BJ (cell line): Measurements from ENCODE around the gene CCL11. TPM values are rescaled to one million over a fixed set of nuclear protein-coding genes. Genes with fewer than 3 reads are reported as not detected.

Experiments used
- CTCF ChIA-PET: fragments of 350-600 bp; formaldehyde crosslinking; extraction: SDS; loops from one replicate; lab custom pipeline; 2021; ENCODE audit warnings: antibody characterized with exemption, inconsistent platforms; lab: Yijun Ruan, JAX
- POLR2A ChIA-PET: fragments of 300-600 bp; sonication (Branson Sonifier 250); formaldehyde crosslinking; extraction: SDS; loops from one replicate; lab custom pipeline; 2021; ENCODE audit warnings: antibody characterized with exemption; lab: Charles Lee
- DNase-seq: peaks from one replicate; pipeline ENCODE4 v3.0.0-alpha.2; 2011; ENCODE audit warnings: low read depth
- H3K27me3 ChIP-seq: 2 replicates; pipeline ENCODE4 v1.6.0; 2011; ENCODE audit warnings: low read length; ENCODE audit not compliant: control insufficient read depth, insufficient read depth
- H3K36me3 ChIP-seq: 2 replicates; pipeline ENCODE4 v1.5.1; 2011; ENCODE audit warnings: low read length; ENCODE audit not compliant: control insufficient read depth, insufficient read depth
- H3K4me3 ChIP-seq: 2 replicates; pipeline ENCODE4 v1.5.1; 2011; ENCODE audit warnings: low read depth, mild to moderate bottlenecking, control low read depth, low read length
- CTCF ChIP-seq: IDR thresholded peaks from 2 replicates; pipeline ENCODE4 v1.5.1; 2011; ENCODE audit warnings: low read depth, mild to moderate bottlenecking, control low read depth, inconsistent platforms, low read length, moderate library complexity; ENCODE audit not compliant: insufficient read depth
- polyA minus RNA-seq: library from RNA; depleted of rRNA, polyadenylated mRNA; stranded (reverse); fragments of >200 nt; gene quantifications from 2 replicates; pipeline ENCODE4 v1.2.3, GENCODE V29; 2011; rRNA and poly(A)+ RNA removed
- polyA plus RNA-seq: library from polyadenylated mRNA; depleted of rRNA; stranded (reverse); fragments of >200 nt; gene quantifications from 2 replicates; pipeline ENCODE4 v1.2.3, GENCODE V29; 2011; rRNA removed

The CCL11 gene
- polyA plus RNA-seq, result 0.55 and 0.70 TPM in 2 replicates
- polyA minus RNA-seq, result 0.76 TPM in 1 of 2 replicates, not detected in the other

DNA sequence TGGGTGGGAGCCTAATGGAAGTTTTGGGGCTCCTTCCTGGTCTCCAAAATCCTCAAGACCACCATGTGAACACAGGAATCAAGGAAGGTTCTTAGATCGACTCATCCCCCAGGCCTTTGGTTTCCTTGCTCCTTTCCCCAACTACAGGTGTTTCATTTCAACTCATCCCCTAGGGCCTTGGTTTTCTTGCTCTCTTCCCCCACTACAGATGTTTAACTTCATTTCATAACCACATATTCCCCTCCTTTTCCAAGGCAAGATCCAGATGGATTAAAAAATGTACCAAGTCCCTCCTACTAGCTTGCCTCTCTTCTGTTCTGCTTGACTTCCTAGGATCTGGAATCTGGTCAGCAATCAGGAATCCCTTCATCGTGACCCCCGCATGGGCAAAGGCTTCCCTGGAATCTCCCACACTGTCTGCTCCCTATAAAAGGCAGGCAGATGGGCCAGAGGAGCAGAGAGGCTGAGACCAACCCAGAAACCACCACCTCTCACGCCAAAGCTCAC is at the start of gene CCL11:
CCL11 (plus strand) TSS at position 457 of the 507 bp plus-strand sequence. CDS start 67 bp downstream, outside the sequence.
- POLR2A ChIA-PET, result interaction anchor here (0.6 kb wide), 1 partner anchor 15 kb away, joined by 3 read pairs; no protein-coding TSS in a partner anchor
- Histone ChIP-seq H3K4me3 (no peak within 1 kb of the TSS), H3K36me3 (no peaks in the 10 kb centered on the region), H3K27me3 (peaks cover 10% of the 10 kb centered on the region)
- DNase-seq, result no peak
- CTCF ChIA-PET, result interaction anchor here (0.6 to 1.9 kb wide), 4 partner anchors 9 to 85 kb away, joined by 3 to 7 read pairs (median 4); partner anchors contain the start of gene CCL7
- TF ChIP-seq CTCF, result no peak

DNA sequence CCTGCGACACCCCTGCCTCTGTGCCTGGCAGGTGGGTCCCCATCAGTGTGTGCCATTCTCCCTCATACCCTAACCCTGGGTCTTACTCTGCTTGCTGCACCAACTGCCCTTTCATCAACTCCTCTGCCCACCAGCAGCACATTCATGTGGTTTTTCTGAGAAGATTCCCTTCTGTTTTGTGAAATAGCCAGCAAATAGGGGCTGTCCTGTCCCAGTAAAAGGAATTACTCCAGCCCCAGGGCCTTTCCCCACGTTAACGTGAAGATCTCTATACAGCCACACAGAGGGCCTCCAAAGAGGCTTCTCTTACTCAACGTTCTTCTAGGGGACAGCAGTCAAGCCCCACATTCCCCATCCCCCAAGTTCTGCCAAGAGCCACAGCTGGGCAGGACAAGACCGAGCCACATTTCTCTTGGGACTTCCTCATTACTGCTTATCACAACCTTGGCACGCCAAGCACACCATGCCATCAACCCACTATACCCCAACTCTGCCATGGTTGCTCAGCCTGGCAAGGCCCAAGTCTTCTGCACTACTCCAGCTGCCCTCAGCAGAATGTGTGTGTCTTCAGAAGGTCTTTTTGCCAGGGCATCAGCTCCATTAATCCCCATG is 49.2 kb upstream of the CCL11 start:
- DNase-seq, result no peak
- TF ChIP-seq CTCF, result no peak
- POLR2A ChIA-PET, result no interaction called here
- CTCF ChIA-PET, result interaction anchor here (0.6 to 4.5 kb wide), 4 partner anchors 13 to 125 kb away, joined by 3 to 25 read pairs (median 11); no protein-coding TSS in a partner anchor
- Histone ChIP-seq H3K27me3 (no peaks in the 10 kb centered on the region), H3K4me3 (no peak overlapping the region), H3K36me3 (no peaks in the 10 kb centered on the region)

DNA sequence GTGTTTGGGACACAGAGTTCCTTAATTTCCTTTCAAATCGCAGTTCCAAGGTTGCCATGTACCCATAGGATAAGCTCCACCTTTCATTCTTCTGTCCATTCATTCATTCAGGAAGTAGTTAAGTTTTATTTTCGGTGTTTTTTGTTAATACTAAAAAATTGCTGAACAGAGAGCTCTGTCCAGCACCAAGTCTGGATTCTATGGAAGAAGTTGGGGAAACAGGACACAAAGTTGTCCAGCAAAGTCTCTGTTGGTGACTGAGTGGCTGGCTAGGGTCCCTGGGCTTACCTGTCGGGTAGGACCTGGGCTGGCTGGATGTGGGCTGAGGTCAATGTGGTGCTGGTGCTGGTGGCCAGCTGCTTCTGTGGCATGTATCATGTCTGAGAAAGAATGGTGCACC is 48.1 kb upstream of the CCL11 start:
- Histone ChIP-seq H3K4me3 (no peak overlapping the region), H3K36me3 (no peaks in the 10 kb centered on the region), H3K27me3 (no peaks in the 10 kb centered on the region)
- POLR2A ChIA-PET, result no interaction called here
- TF ChIP-seq CTCF, result no peak
- CTCF ChIA-PET, result interaction anchor here (3.6 to 4.5 kb wide), 2 partner anchors 37 to 124 kb away, joined by 16 to 25 read pairs; no protein-coding TSS in a partner anchor
- DNase-seq, result no peak

GRCh38 chr17:34241062-34241461 is 44.5 kb upstream of the CCL11 start:
- no peak for DNase-seq
- POLR2A ChIA-PET, result no interaction called here
- no peak overlapping the region for H3K4me3 ChIP-seq
- H3K27me3 ChIP-seq, result no peaks in the 10 kb centered on the region
- CTCF ChIA-PET, result interaction anchor here (2.3 kb wide), 1 partner anchor 40 kb away, joined by 7 read pairs; no protein-coding TSS in a partner anchor
- H3K36me3 ChIP-seq, result no peaks in the 10 kb centered on the region
- no peak for TF ChIP-seq CTCF

DNA sequence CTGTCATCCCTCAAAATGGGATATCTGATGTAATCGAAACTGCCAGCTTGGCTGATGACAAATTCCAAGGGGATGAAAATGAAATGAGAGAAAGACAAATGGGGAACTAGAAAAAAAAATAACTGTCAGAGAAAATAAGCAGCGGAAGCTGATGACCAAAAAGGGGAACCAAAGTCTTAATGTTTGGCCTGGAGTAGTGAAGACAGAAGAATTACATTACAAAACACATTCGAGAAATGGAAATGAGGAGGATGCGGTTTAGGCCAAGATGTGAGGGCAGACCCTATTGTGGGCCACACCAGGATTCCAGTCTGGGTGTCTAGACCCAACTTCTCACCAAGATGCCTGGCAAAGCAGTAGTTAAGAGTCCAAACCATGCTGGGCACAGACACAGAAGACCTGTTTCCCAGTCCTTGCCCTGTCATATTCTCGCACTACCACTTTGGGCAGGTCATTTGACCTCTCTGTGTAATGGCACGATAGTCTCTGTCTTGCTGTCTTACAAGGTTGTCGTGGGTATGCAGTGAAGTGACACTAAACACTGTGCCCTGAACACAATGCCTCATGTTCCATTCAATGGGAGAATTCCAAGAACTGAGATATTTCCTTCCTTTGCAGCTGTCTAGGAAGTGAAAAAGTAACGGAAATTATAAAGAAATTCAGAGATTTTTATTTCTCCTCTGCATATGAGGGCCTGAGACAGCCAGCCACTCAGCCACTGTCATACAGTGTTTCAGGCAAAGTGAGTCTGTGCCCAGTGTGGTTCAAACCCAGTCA is 42.8 kb upstream of the CCL11 start:
- ChIA-PET CTCF (interaction anchor here (1.4 to 2.3 kb wide), 2 partner anchors 42 to 118 kb away, joined by 3 to 7 read pairs; no protein-coding TSS in a partner anchor), POLR2A (no interaction called here)
- no peak for TF ChIP-seq CTCF
- Histone ChIP-seq H3K27me3 (no peaks in the 10 kb centered on the region), H3K36me3 (no peaks in the 10 kb centered on the region), H3K4me3 (no peak overlapping the region)
- DNase-seq, result no peak
